EH (cell line): ENCODE data around the gene JAKMIP3.

Experiments used
- DNase-seq: peaks from one replicate; pipeline ENCODE4 v3.0.0-alpha.2; 2015; ENCODE audit warnings: low read depth

The JAKMIP3 gene

GRCh38 chr10:132065491-132066105 is at the start of gene JAKMIP3:
JAKMIP3 (plus strand) TSS chr10:132065946; CDS start chr10:132104809, 38,863 bp downstream.
- DNase-seq, result peak; percentile 97

- no peak for DNase-seq
These were observed 49.2 kb upstream of the JAKMIP3 start for GRCh38 chr10:132016514-132016913.

- DNase-seq, result no peak
These were observed 47.3 kb upstream of the JAKMIP3 start for GRCh38 chr10:132018446-132018845.

DNA sequence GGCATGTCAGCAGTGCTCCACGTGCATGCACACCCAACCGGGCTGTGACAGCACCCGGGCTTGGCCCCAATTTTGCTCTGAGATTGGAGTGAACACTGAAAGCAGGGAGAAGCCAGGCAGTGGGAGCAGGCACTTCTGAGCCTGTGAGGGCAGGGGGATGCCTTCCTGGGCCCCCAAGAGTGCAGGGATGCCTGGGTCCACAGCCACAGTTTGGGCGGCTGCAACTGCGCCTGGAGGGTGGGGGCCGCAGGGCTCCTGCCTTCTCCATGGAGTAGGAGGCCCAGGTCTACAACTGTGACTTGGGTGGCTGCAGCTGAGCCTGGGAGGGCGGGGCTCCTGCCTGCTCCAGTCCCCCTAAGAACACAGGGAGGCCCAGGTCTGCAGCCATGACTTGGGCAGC is 46.4 kb upstream of the JAKMIP3 start:
- DNase-seq, result no peak

GRCh38 chr10:132020456-132020855 is 45.3 kb upstream of the JAKMIP3 start:
- no peak for DNase-seq

DNA sequence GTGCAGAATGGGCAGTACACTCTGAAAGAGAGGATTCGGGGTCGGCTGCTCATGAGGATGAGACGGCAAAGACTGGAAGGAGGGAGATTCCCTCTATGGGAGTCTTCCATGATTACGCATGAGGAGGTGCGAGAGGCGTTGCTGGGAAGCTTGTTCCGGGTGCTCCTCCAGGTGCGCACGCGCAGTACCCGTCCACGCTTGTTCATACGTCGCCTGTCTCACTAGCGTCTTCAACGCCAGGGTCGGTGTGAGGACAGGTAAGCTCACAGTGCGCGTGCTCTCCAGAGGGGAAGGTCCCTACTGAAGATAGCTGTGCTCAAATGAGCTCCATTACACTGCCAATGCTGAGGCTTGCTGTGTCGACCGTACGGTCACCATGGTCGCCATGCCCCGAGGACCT is 44.7 kb upstream of the JAKMIP3 start:
- no peak for DNase-seq

GRCh38 chr10:132021504-132022143 is 44.1 kb upstream of the JAKMIP3 start:
- no peak for DNase-seq

DNA sequence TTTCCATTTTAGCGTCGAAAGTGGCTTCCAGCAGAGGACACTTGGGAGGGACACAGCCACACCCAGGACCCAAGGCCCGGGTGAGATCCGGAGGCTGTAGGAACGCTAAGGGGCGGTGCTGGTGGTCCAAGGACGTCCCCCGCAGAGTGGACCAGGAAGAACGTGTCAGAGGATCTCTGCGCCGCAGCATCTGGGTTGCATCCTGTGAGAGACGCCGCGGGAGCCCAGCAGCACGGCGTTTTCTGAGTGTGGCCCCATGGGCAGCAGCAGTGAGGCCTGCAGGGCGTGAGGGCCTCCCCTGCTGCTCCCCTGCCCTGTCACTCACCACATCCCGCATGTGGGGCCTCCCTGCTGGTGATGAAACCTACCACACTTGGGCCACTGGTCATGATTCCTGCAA is 43.5 kb upstream of the JAKMIP3 start:
- no peak for DNase-seq

GRCh38 chr10:132023092-132023811 is 42.5 kb upstream of the JAKMIP3 start:
- peak; percentile 72 for DNase-seq

GRCh38 chr10:132027423-132027983 is 38.2 kb upstream of the JAKMIP3 start:
- peak; percentile 73 for DNase-seq

- DNase-seq, result no peak
These were observed 37.0 kb upstream of the JAKMIP3 start for GRCh38 chr10:132028706-132029105.

DNA sequence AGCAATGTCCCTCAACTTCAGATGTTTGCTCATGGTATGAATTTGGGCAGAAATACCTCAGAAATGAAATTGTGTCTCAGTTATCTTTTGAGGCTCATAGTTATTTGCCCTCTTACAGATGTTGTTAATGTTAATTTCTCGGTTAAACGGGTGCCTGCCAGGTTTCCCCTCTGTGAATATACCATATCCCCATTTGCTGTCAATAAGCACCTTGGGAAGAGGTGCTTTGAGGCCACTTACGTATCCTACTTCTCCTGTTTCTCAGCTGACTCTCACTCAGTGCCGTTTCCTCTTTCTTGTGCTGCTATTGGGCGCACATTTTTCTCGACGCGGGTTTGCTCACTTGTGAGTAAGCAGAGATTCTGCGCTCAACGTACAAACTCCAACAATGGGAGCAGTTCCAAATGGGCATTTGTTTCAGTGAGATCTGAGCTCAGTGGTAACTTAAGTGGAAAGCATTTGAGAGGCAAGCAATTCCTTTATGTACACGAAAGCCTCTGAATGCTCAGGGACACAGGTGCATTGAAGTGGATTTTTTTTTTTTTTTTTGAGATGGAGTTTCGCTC is 34.8 kb upstream of the JAKMIP3 start:
- no peak for DNase-seq

DNA sequence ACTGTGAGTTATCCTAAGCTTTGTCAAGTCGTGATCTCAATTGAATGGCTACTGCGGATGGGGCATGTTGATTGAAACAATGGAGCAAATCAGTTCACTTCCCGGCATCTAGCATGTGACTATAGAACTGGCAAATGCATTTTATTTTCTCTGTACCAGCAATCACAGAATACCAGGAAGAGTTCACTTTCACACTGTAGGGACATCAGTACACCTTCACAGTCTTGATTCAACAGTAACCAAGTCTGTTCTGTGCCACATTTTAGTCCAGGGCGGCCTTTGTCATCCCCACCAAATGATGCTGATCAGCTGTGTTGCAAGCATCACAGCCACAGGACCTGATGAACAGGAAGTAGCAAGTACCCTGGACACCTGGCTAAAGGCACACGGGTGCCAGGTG is 32.1 kb upstream of the JAKMIP3 start:
- DNase-seq, result no peak

GRCh38 chr10:132035476-132035875 is 30.3 kb upstream of the JAKMIP3 start:
- DNase-seq, result no peak

DNA sequence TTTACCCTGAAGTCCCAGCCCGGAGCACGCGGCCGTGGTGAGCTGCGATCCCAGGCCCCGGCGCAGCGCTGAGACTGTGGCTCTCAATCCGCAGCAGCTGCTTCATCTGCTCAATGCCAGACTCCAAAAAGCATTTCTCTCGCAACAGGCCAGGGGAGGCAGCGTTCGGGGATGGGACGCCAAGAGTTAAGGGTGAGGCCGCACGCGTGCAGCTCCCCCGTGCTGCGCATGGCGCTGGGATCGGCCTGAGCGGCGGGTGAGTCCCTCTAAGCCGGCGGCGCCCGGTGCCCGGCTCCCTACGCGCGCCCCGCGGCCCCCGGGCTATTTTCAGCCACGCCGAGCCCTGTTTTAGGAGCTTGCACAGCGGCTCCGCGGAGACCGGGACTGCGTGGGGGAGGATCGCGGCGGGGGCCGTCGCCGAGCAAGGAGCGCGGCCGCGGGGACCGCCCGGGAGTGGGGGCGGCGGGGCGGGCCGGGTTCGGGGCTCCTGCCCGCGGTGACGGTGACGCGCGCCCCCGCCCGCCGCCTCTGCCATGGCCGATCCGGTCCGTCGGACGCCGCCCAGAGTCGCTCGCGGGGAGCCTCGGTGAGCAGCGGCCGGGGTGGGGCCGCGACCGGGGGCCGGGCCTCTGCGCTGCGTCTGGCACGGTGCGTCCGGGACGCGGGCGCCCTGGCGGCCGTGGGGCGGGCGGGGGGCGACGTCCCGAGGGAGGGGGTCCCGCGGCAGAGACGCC is 29.4 kb upstream of the JAKMIP3 start:
- peak; percentile 16 for DNase-seq

- peak; percentile 1 for DNase-seq
These were observed 28.7 kb upstream of the JAKMIP3 start for GRCh38 chr10:132036887-132037675.

- DNase-seq, result no peak
These were observed 28.1 kb upstream of the JAKMIP3 start for GRCh38 chr10:132037676-132037975.

- DNase-seq, result no peak
These were observed 26.4 kb upstream of the JAKMIP3 start for GRCh38 chr10:132039371-132039770.

GRCh38 chr10:132040046-132040445 is 25.7 kb upstream of the JAKMIP3 start:
- no peak for DNase-seq

- DNase-seq, result no peak
These were observed 24.4 kb upstream of the JAKMIP3 start for GRCh38 chr10:132041340-132041739.
